Right atrium auricular region (tissue), 2 donors: ENCODE measurements around the gene UGT2A1. TPM values are rescaled to one million over a fixed set of nuclear protein-coding genes. Genes with fewer than 3 reads are reported as not detected.

Source experiments
- DNase-seq: peaks from one replicate; pipeline ENCODE4 v3.0.0-alpha.2; 2019; ENCODE audit warnings: low spot score
- H3K27ac ChIP-seq, 2 donors: fragments of 200-600 bp; sonication (generic); 1 replicate in 1 of 2; 2 replicates in 1 of 2; pipeline ENCODE4 v1.5.1; 2016 to 2019
- H3K27me3 ChIP-seq, 2 donors: fragments of 200-600 bp; sonication (generic); one replicate each; pipeline versions ENCODE4 v1.5.1 to v1.6.0; 2017 to 2019
- H3K36me3 ChIP-seq: fragments of 200-600 bp; sonication (generic); one replicate; pipeline ENCODE4 v1.5.1; 2016
- H3K4me1 ChIP-seq, 2 donors: fragments of 200-600 bp; sonication (generic); one replicate each; pipeline versions ENCODE4 v1.5.1 to v1.6.0; 2017 to 2019
- H3K4me3 ChIP-seq, 2 donors: fragments of 200-600 bp; sonication (generic); 1 replicate in 1 of 2; 2 replicates in 1 of 2; pipeline ENCODE4 v1.5.1; 2017 to 2019; ENCODE audit warnings: mild to moderate bottlenecking in 1 of 2, moderate library complexity in 1 of 2
- H3K9me3 ChIP-seq, 2 donors: fragments of 200-600 bp; sonication (generic); one replicate each; pipeline ENCODE4 v1.5.1; 2019
- CTCF ChIP-seq, 2 donors: fragments of 200-600 bp; sonication (generic); IDR thresholded peaks; one replicate each; pipeline ENCODE4 v1.5.1; 2019; ENCODE audit warnings: antibody characterized with exemption in 2 of 2
- total RNA-seq, 2 donors: library from RNA; depleted of rRNA; stranded (reverse); fragments of >200 nt; gene quantifications; one replicate each; pipeline ENCODE4 v1.1.0, GENCODE V29; 2016

Gene UGT2A1
- not detected for total RNA-seq

- Histone ChIP-seq H3K27me3 (no peaks in the 10 kb centered on the region), H3K9me3 (no peaks in the 10 kb centered on the region), H3K27ac (no peak within 1 kb of the TSS), H3K4me3 (no peak within 1 kb of the TSS), H3K36me3 (no peaks in the 10 kb centered on the region), H3K4me1 (no peaks in the 10 kb centered on the region)
- no peak for TF ChIP-seq CTCF (IDR thresholded peaks at IDR 0.05)
- no peak for DNase-seq
Measured at GRCh38 chr4:69653147-69653546, at the start of gene UGT2A1. UGT2A1 (minus strand) TSS chr4:69653247; CDS start chr4:69647644, 5,603 bp downstream.

- Histone ChIP-seq H3K27me3 (no peaks in the 10 kb centered on the region), H3K27ac (no peak overlapping the region), H3K4me3 (no peak overlapping the region), H3K36me3 (no peaks in the 10 kb centered on the region), H3K4me1 (no peaks in the 10 kb centered on the region), H3K9me3 (no peaks in the 10 kb centered on the region)
- TF ChIP-seq CTCF (IDR thresholded peaks at IDR 0.05): no peak
- no peak for DNase-seq
Measured at GRCh38 chr4:69702201-69702600, 49.2 kb upstream of the UGT2A1 start.

DNA sequence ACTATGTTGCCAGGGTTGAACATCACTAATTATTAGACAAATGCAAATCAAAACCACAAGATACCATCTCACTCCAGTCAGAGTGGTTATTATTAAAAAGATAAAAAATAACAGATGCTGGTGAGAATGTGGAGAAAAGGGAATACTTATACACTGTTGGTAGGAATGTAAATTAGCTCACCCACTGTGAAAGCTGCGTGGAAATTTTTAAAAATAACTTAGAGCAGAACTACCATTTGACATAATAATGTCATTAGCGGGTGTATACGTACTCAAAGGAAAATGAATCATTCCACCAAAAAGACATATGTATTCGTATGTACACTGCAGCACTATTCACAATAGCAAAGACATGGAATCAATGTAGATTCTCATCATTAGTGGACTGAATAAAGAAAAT is 48.6 kb upstream of the UGT2A1 start:
- H3K27me3 ChIP-seq: no peaks in the 10 kb centered on the region
- no peaks in the 10 kb centered on the region for H3K9me3 ChIP-seq
- H3K27ac ChIP-seq: no peak overlapping the region
- TF ChIP-seq CTCF (IDR thresholded peaks at IDR 0.05): no peak
- no peak overlapping the region for H3K4me3 ChIP-seq
- no peak for DNase-seq
- H3K36me3 ChIP-seq: no peaks in the 10 kb centered on the region
- no peaks in the 10 kb centered on the region for H3K4me1 ChIP-seq

DNA sequence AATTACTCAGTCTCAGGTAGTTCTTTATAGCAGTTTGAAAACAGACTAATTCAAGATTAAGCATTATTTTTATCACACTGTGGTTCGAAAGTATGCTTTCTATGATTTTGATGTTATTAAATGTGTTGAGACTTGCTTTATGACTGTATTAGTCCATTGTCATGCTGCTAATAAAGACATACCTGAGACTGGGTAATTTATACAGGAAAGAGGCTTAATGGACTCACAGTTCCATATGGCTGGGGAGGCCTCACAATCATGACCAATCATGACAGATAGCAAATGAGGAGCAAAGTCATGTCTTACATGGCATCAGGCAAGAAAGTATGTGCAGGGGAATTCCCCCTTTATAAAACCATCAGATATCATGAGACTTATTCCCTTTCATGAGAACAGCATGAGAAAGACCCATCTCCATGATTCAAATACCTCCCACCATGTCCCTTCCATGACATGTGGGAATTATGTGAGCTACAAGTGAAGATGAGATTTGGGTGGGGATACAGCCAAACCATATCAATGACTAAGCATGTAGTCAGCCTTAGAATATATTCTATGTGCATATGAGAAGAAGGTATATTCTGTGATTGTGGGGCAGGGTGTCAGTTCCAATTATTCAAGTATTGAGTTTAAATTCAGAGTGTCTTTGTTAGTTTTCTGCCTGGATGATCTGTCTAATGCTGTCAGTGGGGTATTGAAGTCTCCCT is 44.6 kb upstream of the UGT2A1 start:
- no peaks in the 10 kb centered on the region for H3K4me1 ChIP-seq
- no peak for TF ChIP-seq CTCF (IDR thresholded peaks at IDR 0.05)
- H3K9me3 ChIP-seq: no peaks in the 10 kb centered on the region
- no peak overlapping the region for H3K4me3 ChIP-seq
- H3K27me3 ChIP-seq: no peaks in the 10 kb centered on the region
- H3K27ac ChIP-seq: no peak overlapping the region
- no peak for DNase-seq
- no peaks in the 10 kb centered on the region for H3K36me3 ChIP-seq

DNA sequence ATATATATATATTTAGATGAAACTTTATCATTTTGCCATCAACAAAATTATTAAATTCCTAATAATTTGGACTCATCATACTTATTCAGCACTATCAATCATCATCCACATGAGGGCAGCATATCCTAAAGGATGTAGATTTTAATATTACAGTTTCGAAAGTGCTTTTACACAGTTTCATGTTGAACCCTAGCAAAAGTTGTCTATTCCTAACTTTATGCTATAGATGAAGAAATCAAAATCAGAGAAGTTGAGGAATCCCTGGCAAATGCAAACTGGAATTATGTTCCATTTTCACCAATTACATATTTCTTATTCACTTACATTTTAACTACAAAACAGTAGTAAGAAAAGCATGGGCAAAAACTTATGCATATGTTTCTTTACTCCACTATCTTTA is 36.6 kb upstream of the UGT2A1 start:
- no peak for DNase-seq
- H3K36me3 ChIP-seq: no peaks in the 10 kb centered on the region

More for the DNA sequence above, 36.6 kb upstream of the UGT2A1 start:
- Histone ChIP-seq H3K27me3 (no peaks in the 10 kb centered on the region), H3K9me3 (no peaks in the 10 kb centered on the region), H3K4me3 (no peak overlapping the region), H3K4me1 (no peaks in the 10 kb centered on the region), H3K27ac (no peak overlapping the region)
- TF ChIP-seq CTCF (IDR thresholded peaks at IDR 0.05): peak in 1 of 2 donors; percentile 60
